HepG2 (cell line): ENCODE data around the gene HOXA11. TPM values are rescaled to one million over a fixed set of nuclear protein-coding genes. Genes with fewer than 3 reads are reported as not detected.

Experiments
- ATAC-seq: fragments of 200-7000 bp; cut with Tn5 transposase; 3 replicates; pipeline ENCODE4 v1.9.1; 2020; ENCODE audit warnings: mild to moderate bottlenecking, moderate library complexity
- BruUV-seq: library from RNA; stranded (reverse); fragments of 400-500 nt; replicated peaks from 2 replicates; lab custom pipeline; 2021; lab: Mats Ljungman, UMichigan
- CTCF ChIA-PET: fragments of 300-600 bp; formaldehyde crosslinking; extraction: SDS; loops from one replicate; lab custom pipeline; 2021; ENCODE audit warnings: low total read pairs, inconsistent platforms, low intra/inter-chr PET ratio; lab: Yijun Ruan, JAX
- POLR2A ChIA-PET: fragments of 350-600 bp; sonication (Branson Sonifier 250); formaldehyde crosslinking; loops from one replicate; lab custom pipeline; 2020; ENCODE audit warnings: antibody characterized with exemption, inconsistent platforms; lab: Yijun Ruan, JAX
- DNase-seq: peaks from one replicate; pipeline ENCODE4 v3.0.0-alpha.2; 2015; ENCODE audit warnings: low spot score
- FAIRE-seq: peaks from 3 replicates; lab custom pipeline; 2011; peaks lifted over from hg19 to GRCh38; lab: Jason Lieb, UNC
- H2AFZ ChIP-seq: one replicate; pipeline ENCODE4 v1.6.1; 2011; ENCODE audit warnings: low read length, inconsistent platforms
- H3K27ac ChIP-seq: fragments of 300-600 bp; 3 replicates; pipeline ENCODE4 v1.8.0; 2011; ENCODE audit warnings: mixed run types, mild to moderate bottlenecking, mixed read lengths, low read length, inconsistent platforms; ENCODE audit not compliant: insufficient read depth; ENCODE audit errors: extremely low read length
- H3K27me3 ChIP-seq, 2 experiments: fragments of 200-600 bp in 1 of 2; 2 replicates in 1 of 2; 3 replicates in 1 of 2; pipeline versions ENCODE4 v1.6.0 to v1.8.0; 2011; ENCODE audit warnings: low read length in 2 of 2, mild to moderate bottlenecking in 2 of 2, moderate library complexity in 2 of 2, inconsistent platforms in 1 of 2; ENCODE audit not compliant: insufficient read depth in 2 of 2, control insufficient read depth in 1 of 2
- H3K36me3 ChIP-seq, 2 experiments: fragments of 200-600 bp in 1 of 2; replicated peaks in 1 of 2; 2 replicates in 1 of 2; 3 replicates in 1 of 2; pipeline versions ENCODE4 v1.5.1 to v1.8.0; 2011; ENCODE audit warnings: low read length in 2 of 2, inconsistent platforms in 1 of 2; ENCODE audit not compliant: insufficient read depth in 2 of 2, control insufficient read depth in 1 of 2
- H3K4me1 ChIP-seq: 2 replicates; pipeline ENCODE4 v1.5.1; 2012; ENCODE audit warnings: low read length, inconsistent platforms; ENCODE audit not compliant: insufficient read depth
- H3K4me2 ChIP-seq: 2 replicates; pipeline ENCODE4 v1.6.0; 2011; ENCODE audit warnings: low read depth, low read length, inconsistent platforms
- H3K4me3 ChIP-seq, 3 experiments: fragments of 200-600 bp in 1 of 3; sonication (generic), shearing (Covaris generic) in 1 of 3; replicated peaks in 1 of 3; 2 replicates each; pipeline ENCODE4 v1.5.1; 2011 to 2016; ENCODE audit warnings: low read length in 3 of 3, inconsistent platforms in 2 of 3, low read depth in 2 of 3, mild to moderate bottlenecking in 2 of 3, control low read depth in 1 of 3, mixed read lengths in 1 of 3; ENCODE audit not compliant: insufficient read depth in 1 of 3
- H3K79me2 ChIP-seq: one replicate; pipeline ENCODE4 v1.6.1; 2011; ENCODE audit warnings: low read length, inconsistent platforms; ENCODE audit not compliant: insufficient read depth
- H3K9ac ChIP-seq: 2 replicates; pipeline ENCODE4 v1.6.0; 2011; ENCODE audit warnings: mild to moderate bottlenecking, low read depth, low read length, inconsistent platforms; ENCODE audit not compliant: insufficient read depth
- H3K9me3 ChIP-seq: 2 replicates; pipeline ENCODE4 v1.5.1; 2012; ENCODE audit warnings: mild to moderate bottlenecking, low read length
- H4K20me1 ChIP-seq: 2 replicates; pipeline ENCODE4 v1.6.0; 2011; ENCODE audit warnings: inconsistent platforms, mild to moderate bottlenecking, low read length, moderate library complexity; ENCODE audit not compliant: insufficient read depth
- AHR ChIP-seq: IDR thresholded peaks from 2 replicates; pipeline ENCODE4 v1.6.1; 2018; ENCODE audit warnings: missing genetic modification reagents, missing compliant biosample characterization
- ARID3A ChIP-seq: IDR thresholded peaks from 2 replicates; pipeline ENCODE4 v1.6.1; 2012; ENCODE audit warnings: low read depth, low read length, improper control_type of control experiment
- MAFF ChIP-seq: IDR thresholded peaks from 2 replicates; pipeline ENCODE4 v1.6.1; 2011; ENCODE audit warnings: low read depth, low read length, improper control_type of control experiment
- MAZ ChIP-seq, 2 experiments: sonication (generic) in 1 of 2; formaldehyde crosslinking in 1 of 2; IDR thresholded peaks; 2 replicates each; pipeline versions ENCODE4 v1.5.0 to v1.6.1; 2012 to 2020; ENCODE audit warnings: low read depth in 2 of 2, mild to moderate bottlenecking in 2 of 2, borderline replicate concordance in 1 of 2, improper control_type of control experiment in 1 of 2, low read length in 1 of 2, missing genetic modification reagents in 1 of 2, moderate library complexity in 1 of 2
- NFKB2 ChIP-seq: sonication (generic); formaldehyde crosslinking; IDR thresholded peaks from 2 replicates; pipeline ENCODE4 v1.4.0; 2020; ENCODE audit warnings: missing genetic modification reagents, borderline replicate concordance
- RARG ChIP-seq: sonication (generic); formaldehyde crosslinking; IDR thresholded peaks from 2 replicates; pipeline ENCODE4 v1.4.0; 2020; ENCODE audit warnings: low read depth, mild to moderate bottlenecking, missing genetic modification reagents
- SIN3A ChIP-seq: IDR thresholded peaks from 2 replicates; pipeline ENCODE4 v1.6.1; 2011; ENCODE audit warnings: low read depth, mild to moderate bottlenecking, control low read depth, low read length, borderline replicate concordance
- SRSF1 ChIP-seq: fragments of 200-400 bp; formaldehyde crosslinking; optimal IDR thresholded peaks from 2 replicates; pipeline ENCODE3; 2017; ENCODE audit warnings: mild to moderate bottlenecking, low read depth, low read length, moderate library complexity
- ZNF383 ChIP-seq: sonication (generic); formaldehyde crosslinking; IDR thresholded peaks from 2 replicates; pipeline ENCODE4 v1.4.0; 2020; ENCODE audit warnings: missing genetic modification reagents, mild to moderate bottlenecking, borderline replicate concordance
- ZNF557 ChIP-seq: sonication (generic); formaldehyde crosslinking; IDR thresholded peaks from 2 replicates; pipeline ENCODE4 v1.4.0; 2020; ENCODE audit warnings: missing genetic modification reagents
- ZNF672 ChIP-seq: sonication (generic); formaldehyde crosslinking; IDR thresholded peaks from 2 replicates; pipeline ENCODE4 v1.8.1; 2022; ENCODE audit warnings: missing genetic modification reagents
- WGBS: methylation state at CpG from one replicate; pipeline ENCODE4 v1.1.6; 2017; ENCODE audit warnings: low lambda C conversion rate; 5-methylcytosine and 5-hydroxymethylcytosine counted together
- in situ Hi-C: cut with HindIII; loops from 2 replicates; pipeline ENCODE4 v1.10.0; 2017; ENCODE audit warnings: low pct_unique_long_range_greater_than_20kb; ENCODE audit not compliant: extremely low pct_ligation_motif_present
- intact Hi-C: fragments of 100-400 bp; cut with micrococcal nuclease; formaldehyde crosslinking; loops from one replicate; pipeline ENCODE4 v1.10.0; 2022; ENCODE audit not compliant: unreplicated experiment
- polyA plus RNA-seq, 8 experiments: library from polyadenylated mRNA; depleted of rRNA in 3 of 8; stranded (reverse) in 7 of 8; unstranded in 1 of 8; fragments of >200 nt; fragmentation: Illumina TruSeq in 4 of 8; extraction: Trizol in 4 of 8; gene quantifications; 2 replicates each; pipeline versions ENCODE4 v1.2.1 to v1.2.3, GENCODE V29; 2011 to 2016; ENCODE audit warnings: low read depth in 4 of 8, missing spikeins in 1 of 8, mixed read lengths in 1 of 8; ENCODE audit not compliant: insufficient read depth in 1 of 8
- total RNA-seq, 5 experiments: library from RNA; depleted of rRNA; stranded (reverse); fragments of >200 nt; fragmentation: Illumina TruSeq; extraction: Trizol; gene quantifications; 2 replicates each; pipeline ENCODE4 v1.2.3, GENCODE V29; 2016; ENCODE audit warnings: low read depth in 1 of 5
- TF ChIP-seq, protein P1 (sequence below): sonication (generic); formaldehyde crosslinking; IDR thresholded peaks from 2 replicates; pipeline ENCODE4 v1.8.1; 2023; ENCODE audit warnings: missing genetic modification reagents, inconsistent platforms, borderline replicate concordance
- TF ChIP-seq, protein P2 (sequence below): sonication (generic); formaldehyde crosslinking; IDR thresholded peaks from 2 replicates; pipeline ENCODE4 v1.4.0; 2020; ENCODE audit warnings: low read depth, mild to moderate bottlenecking, missing genetic modification reagents

HOXA11 gene
- total and polyA plus RNA-seq, 2 of the 13 experiments (the other 11 are each of a cell fraction or from before 2014, with no cell fraction given) = not detected

- peak overlapping the region in 1 of 3 experiments; percentile 63; a peak in 3 of 6 replicates for H3K4me3 ChIP-seq
- H3K79me2 ChIP-seq = no peaks in the 10 kb centered on the region
- FAIRE-seq = no peak
- no peak overlapping the region for H3K9ac ChIP-seq
- intact Hi-C loops (loop anchor here (5.0 kb wide), 1 partner anchor 482 kb away; no protein-coding TSS in a partner anchor), in situ Hi-C loops (loop anchor here (25.0 kb wide), 1 partner anchor 1077 kb away; no protein-coding TSS in a partner anchor)
- no peak for ATAC-seq
- H3K4me2 ChIP-seq = peak overlapping the region; percentile 55; the same call in 1 of the 2 replicates
- no peak for DNase-seq
- POLR2A ChIA-PET = no interaction called here
- CTCF ChIA-PET = no interaction called here
- H2AFZ ChIP-seq = no peak overlapping the region
- H4K20me1 ChIP-seq = no peaks in the 10 kb centered on the region
- WGBS = 45% methylated on average over 12 of the region's 12 CpGs
- H3K27me3 ChIP-seq = peaks cover 2 to 42% of the 10 kb centered on the region in 2 experiments
- no peaks in the 10 kb centered on the region for H3K36me3 ChIP-seq
- no TSS peak for BruUV-seq
- peak; percentile 21; the same call in 1 of the 2 replicates for TF ChIP-seq NFKB2
- TF ChIP-seq, protein P1, sequence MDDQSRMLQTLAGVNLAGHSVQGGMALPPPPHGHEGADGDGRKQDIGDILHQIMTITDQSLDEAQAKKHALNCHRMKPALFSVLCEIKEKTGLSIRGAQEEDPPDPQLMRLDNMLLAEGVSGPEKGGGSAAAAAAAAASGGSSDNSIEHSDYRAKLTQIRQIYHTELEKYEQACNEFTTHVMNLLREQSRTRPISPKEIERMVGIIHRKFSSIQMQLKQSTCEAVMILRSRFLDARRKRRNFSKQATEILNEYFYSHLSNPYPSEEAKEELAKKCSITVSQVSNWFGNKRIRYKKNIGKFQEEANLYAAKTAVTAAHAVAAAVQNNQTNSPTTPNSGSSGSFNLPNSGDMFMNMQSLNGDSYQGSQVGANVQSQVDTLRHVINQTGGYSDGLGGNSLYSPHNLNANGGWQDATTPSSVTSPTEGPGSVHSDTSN (CRISPR knock-in tag) = no peak
- TF ChIP-seq, all 625 proteins: peak for 1
- Histone ChIP-seq H3K27ac (no peak overlapping the region), H3K4me1 (0 out of 2 replicates have a peak, but pooled peaks cover 4% of the 10 kb centered on the region), H3K9me3 (no peaks in the 10 kb centered on the region)
Observed at GRCh38 chr7:27164045-27164366, 21.0 kb downstream of the HOXA11 start.

DNA sequence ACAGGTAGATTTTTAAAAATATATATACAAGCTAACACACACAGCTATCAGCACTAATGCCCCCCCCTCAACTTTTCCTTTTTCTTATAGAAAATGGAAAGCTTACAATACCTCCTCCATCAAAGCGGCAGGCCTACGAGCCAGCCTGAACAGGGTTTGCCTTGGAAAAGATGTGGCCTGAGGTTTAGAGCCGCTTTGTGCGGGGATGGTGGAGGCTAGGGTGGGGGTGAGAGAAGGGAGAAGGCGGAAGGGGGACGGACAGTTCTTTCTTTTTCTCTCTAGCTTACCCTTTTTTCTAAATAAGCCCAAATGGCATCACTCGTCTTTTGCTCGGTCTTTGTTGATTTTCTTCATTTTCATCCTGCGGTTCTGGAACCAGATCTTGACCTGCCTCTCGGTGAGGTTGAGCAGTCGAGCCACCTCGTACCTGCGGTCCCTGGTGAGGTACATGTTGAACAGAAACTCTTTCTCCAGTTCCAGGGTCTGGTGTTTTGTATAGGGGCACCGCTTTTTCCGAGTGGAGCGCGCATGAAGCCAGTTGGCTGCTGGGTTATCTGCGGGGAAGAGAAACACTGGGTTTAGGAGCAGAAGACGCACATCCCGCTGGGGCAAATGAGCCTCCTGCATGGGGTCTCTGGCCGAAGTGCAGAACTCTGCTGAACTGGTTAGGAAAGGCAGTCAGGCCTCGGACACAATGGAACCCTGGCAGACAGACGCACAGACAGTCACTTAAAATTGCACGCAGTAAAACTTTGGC, 21.6 kb downstream of the HOXA11 start:
- intact Hi-C loops (loop anchor here (5.0 kb wide), 1 partner anchor 481 kb away; no protein-coding TSS in a partner anchor), in situ Hi-C loops (loop anchor here (25.0 kb wide), 1 partner anchor 1076 kb away; no protein-coding TSS in a partner anchor)
- CTCF ChIA-PET = no interaction called here
- H3K4me1 ChIP-seq = 0 out of 2 replicates have a peak, but pooled peaks cover 4% of the 10 kb centered on the region
- H4K20me1 ChIP-seq = no peaks in the 10 kb centered on the region
- 0 out of 2 replicates have a peak overlapping the region, but pooled peaks have one; percentile 55 for H3K4me2 ChIP-seq
- POLR2A ChIA-PET = no interaction called here
- H2AFZ ChIP-seq = no peak overlapping the region
- DNase-seq (no peak), ATAC-seq (no peak), FAIRE-seq (no peak)
- 76% methylated on average over 24 of the region's 24 CpGs for WGBS
- peaks cover 2 to 38% of the 10 kb centered on the region in 2 experiments for H3K27me3 ChIP-seq
- H3K27ac ChIP-seq = no peak overlapping the region
- BruUV-seq = no TSS peak
- H3K36me3 ChIP-seq = no peaks in the 10 kb centered on the region
- H3K79me2 ChIP-seq = no peaks in the 10 kb centered on the region
- H3K9me3 ChIP-seq = no peaks in the 10 kb centered on the region
- H3K9ac ChIP-seq = no peak overlapping the region
- H3K4me3 ChIP-seq = no peak overlapping the region
- TF ChIP-seq ZNF557 (no peak), ZNF383 (CRISPR knock-in tag) (no peak), MAFF (no peak), ARID3A (no peak), AHR (CRISPR knock-in tag) (no peak), SIN3A (no peak), ZNF672 (CRISPR knock-in tag) (no peak), MAZ (IDR thresholded peaks at IDR 0.05; ENCODE audit: borderline replicate concordance, low read depth, low read length) (no peak), MAZ (CRISPR knock-in tag; IDR thresholded peaks at IDR 0.05; ENCODE audit: low read depth) (no peak), RARG (no peak), SRSF1 (no peak)
- TF ChIP-seq, protein P2, sequence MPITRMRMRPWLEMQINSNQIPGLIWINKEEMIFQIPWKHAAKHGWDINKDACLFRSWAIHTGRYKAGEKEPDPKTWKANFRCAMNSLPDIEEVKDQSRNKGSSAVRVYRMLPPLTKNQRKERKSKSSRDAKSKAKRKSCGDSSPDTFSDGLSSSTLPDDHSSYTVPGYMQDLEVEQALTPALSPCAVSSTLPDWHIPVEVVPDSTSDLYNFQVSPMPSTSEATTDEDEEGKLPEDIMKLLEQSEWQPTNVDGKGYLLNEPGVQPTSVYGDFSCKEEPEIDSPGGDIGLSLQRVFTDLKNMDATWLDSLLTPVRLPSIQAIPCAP = no peak
